H1 (cell line): ENCODE measurements around the gene FAM209A. TPM values are rescaled to one million over a fixed set of nuclear protein-coding genes. Genes with fewer than 3 reads are reported as not detected.

Source experiments
- BCL11A ChIP-seq, 2 experiments: IDR thresholded peaks; one replicate each; pipeline ENCODE4 v1.6.1; 2011; ENCODE audit warnings: low read depth in 2 of 2, low read length in 2 of 2, mild to moderate bottlenecking in 2 of 2
- POLR2A ChIP-seq, 2 experiments: IDR thresholded peaks; 1 replicate in 1 of 2; 2 replicates in 1 of 2; pipeline ENCODE4 v1.6.1; 2011; ENCODE audit warnings: low read depth in 2 of 2, low read length in 2 of 2, mild to moderate bottlenecking in 2 of 2; ENCODE audit errors: control extremely low read depth in 1 of 2
- RAD21 ChIP-seq, 2 experiments: IDR thresholded peaks in 1 of 2; conservative IDR thresholded peaks in 1 of 2; 2 replicates each; pipeline ENCODE4 v1.6.1; 2011; ENCODE audit warnings: low read depth in 2 of 2, low read length in 2 of 2, improper control_type of control experiment in 1 of 2, inconsistent platforms in 1 of 2, mild to moderate bottlenecking in 1 of 2, moderate library complexity in 1 of 2
- SP4 ChIP-seq: IDR thresholded peaks from 2 replicates; pipeline ENCODE4 v1.6.1; 2012; ENCODE audit warnings: low read length, inconsistent platforms
- TAF7 ChIP-seq: optimal IDR thresholded peaks from 2 replicates; pipeline ENCODE3; 2011; ENCODE audit warnings: low read depth, mild to moderate bottlenecking, inconsistent platforms, low read length, moderate library complexity, borderline replicate concordance
- polyA plus RNA-seq, 7 experiments: library from polyadenylated mRNA; depleted of rRNA in 3 of 7; stranded (reverse) in 5 of 7; unstranded in 2 of 7; fragments of >200 nt in 5 of 7; fragments of 200-250 nt in 2 of 7; gene quantifications; 1 replicate in 5 of 7; 2 replicates in 1 of 7; 4 replicates in 1 of 7; pipeline versions ENCODE4 v1.2.1 to v1.2.3, GENCODE V29; 2011 to 2013; ENCODE audit warnings: missing spikeins in 2 of 7, mixed read lengths in 2 of 7
- total RNA-seq: library from RNA; stranded (reverse); fragmentation: NEBNext Ultra II Directional; extraction: Animal tissue kit (Norgen Biotek cat#: 25700); gene quantifications from 2 replicates; pipeline ENCODE4 v1.2.1, GENCODE V29; 2021
- TF ChIP-seq, protein P1 (sequence below), 3 experiments: IDR thresholded peaks; 1 replicate in 2 of 3; 2 replicates in 1 of 3; pipeline versions ENCODE4 v1.5.1 to v1.6.1; 2011; ENCODE audit warnings: low read length in 3 of 3, mild to moderate bottlenecking in 3 of 3, inconsistent platforms in 2 of 3, low read depth in 1 of 3, moderate library complexity in 1 of 3; ENCODE audit not compliant: insufficient read depth in 1 of 3; ENCODE audit errors: control extremely low read depth in 1 of 3
- TF ChIP-seq, protein P2 (sequence below): IDR thresholded peaks from 2 replicates; pipeline ENCODE4 v1.6.1; 2012; ENCODE audit warnings: inconsistent platforms

Gene FAM209A
- total and polyA plus RNA-seq, 2 of the 8 experiments (the other 6 are each of a cell fraction or from before 2014, with no cell fraction given): 0.15 TPM; not detected in 1

- TF ChIP-seq, protein P1, sequence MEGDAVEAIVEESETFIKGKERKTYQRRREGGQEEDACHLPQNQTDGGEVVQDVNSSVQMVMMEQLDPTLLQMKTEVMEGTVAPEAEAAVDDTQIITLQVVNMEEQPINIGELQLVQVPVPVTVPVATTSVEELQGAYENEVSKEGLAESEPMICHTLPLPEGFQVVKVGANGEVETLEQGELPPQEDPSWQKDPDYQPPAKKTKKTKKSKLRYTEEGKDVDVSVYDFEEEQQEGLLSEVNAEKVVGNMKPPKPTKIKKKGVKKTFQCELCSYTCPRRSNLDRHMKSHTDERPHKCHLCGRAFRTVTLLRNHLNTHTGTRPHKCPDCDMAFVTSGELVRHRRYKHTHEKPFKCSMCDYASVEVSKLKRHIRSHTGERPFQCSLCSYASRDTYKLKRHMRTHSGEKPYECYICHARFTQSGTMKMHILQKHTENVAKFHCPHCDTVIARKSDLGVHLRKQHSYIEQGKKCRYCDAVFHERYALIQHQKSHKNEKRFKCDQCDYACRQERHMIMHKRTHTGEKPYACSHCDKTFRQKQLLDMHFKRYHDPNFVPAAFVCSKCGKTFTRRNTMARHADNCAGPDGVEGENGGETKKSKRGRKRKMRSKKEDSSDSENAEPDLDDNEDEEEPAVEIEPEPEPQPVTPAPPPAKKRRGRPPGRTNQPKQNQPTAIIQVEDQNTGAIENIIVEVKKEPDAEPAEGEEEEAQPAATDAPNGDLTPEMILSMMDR (IDR thresholded peaks at IDR 0.05; ENCODE audit: control extremely low read depth in 1 of 3, insufficient read depth in 1 of 3, low read depth in 1 of 3, low read length in 3 of 3): no peak
- TF ChIP-seq TAF7: no peak
- no peak for TF ChIP-seq SP4
- TF ChIP-seq RAD21 (IDR thresholded peaks at IDR 0.05 in 1 of 2, conservative IDR thresholded peaks at IDR 0.05 in 1 of 2; ENCODE audit: low read depth in 2 of 2, low read length in 2 of 2): no peak
- TF ChIP-seq, protein P2, sequence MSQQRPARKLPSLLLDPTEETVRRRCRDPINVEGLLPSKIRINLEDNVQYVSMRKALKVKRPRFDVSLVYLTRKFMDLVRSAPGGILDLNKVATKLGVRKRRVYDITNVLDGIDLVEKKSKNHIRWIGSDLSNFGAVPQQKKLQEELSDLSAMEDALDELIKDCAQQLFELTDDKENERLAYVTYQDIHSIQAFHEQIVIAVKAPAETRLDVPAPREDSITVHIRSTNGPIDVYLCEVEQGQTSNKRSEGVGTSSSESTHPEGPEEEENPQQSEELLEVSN: no peak
- no peak for TF ChIP-seq POLR2A (IDR thresholded peaks at IDR 0.05; ENCODE audit: control extremely low read depth in 1 of 2, low read depth in 2 of 2, low read length in 2 of 2)
- no peak for TF ChIP-seq BCL11A (IDR thresholded peaks at IDR 0.05; ENCODE audit: low read depth in 2 of 2, low read length in 2 of 2)
- TF ChIP-seq, all 59 proteins: peak for 0
Observed at GRCh38 chr20:56574531-56575142, 50.1 kb downstream of the FAM209A start (continued).
